Neural cell (in vitro differentiated cells): ENCODE measurements around the gene C22orf39.

Source experiments
- CTCF ChIP-seq: fragments of 450-650 bp; IDR thresholded peaks from 2 replicates; pipeline ENCODE4 v1.5.1; 2014; ENCODE audit warnings: antibody characterized with exemption, mild to moderate bottlenecking, moderate library complexity; ENCODE audit not compliant: poor library complexity, severe bottlenecking
- EP300 ChIP-seq: fragments of 450-650 bp; conservative IDR thresholded peaks from 2 replicates; pipeline ENCODE4 v1.6.1; 2014; ENCODE audit warnings: antibody characterized with exemption, mild to moderate bottlenecking, moderate library complexity; ENCODE audit not compliant: poor library complexity, severe bottlenecking
- EZH2 ChIP-seq: fragments of 200-600, 300-800 bp; shearing (Covaris generic), sonication (generic); IDR thresholded peaks from 2 replicates; pipeline ENCODE4 v1.6.1; 2014; ENCODE audit warnings: antibody characterized with exemption, low read length, borderline replicate concordance, mild to moderate bottlenecking; ENCODE audit not compliant: insufficient read depth, poor library complexity, severe bottlenecking
- TAF1 ChIP-seq: IDR thresholded peaks from 2 replicates; pipeline ENCODE4 v1.6.1; 2012; ENCODE audit warnings: low read depth

GRCh38 chr22:19407649-19408606 is 39.6 kb downstream of the C22orf39 start:
- no peak for TF ChIP-seq TAF1
- no peak for TF ChIP-seq CTCF
- TF ChIP-seq EP300: no peak
- TF ChIP-seq EZH2: no peak
